ENCODE data around the gene HNRNPUL1.

GRCh38 chr19:41295499-41295898 is 31.3 kb downstream of the HNRNPUL1 start:
- TF ChIP-seq CTCF (IDR thresholded peaks at IDR 0.05) (no peak), POLR2A (IDR thresholded peaks at IDR 0.05) (no peak)
